GM12878 (cell line): ENCODE results near the gene SULT1A1. TPM values are rescaled to one million over a fixed set of nuclear protein-coding genes. Genes with fewer than 3 reads are reported as not detected.

Experiments
- ATAC-seq: fragments of 200-7000 bp; cut with Tn5 transposase; 3 replicates; pipeline ENCODE4 v1.9.1; 2020; ENCODE audit warnings: mild to moderate bottlenecking, moderate library complexity
- BruUV-seq: library from RNA; stranded (reverse); fragments of 400-500 nt; replicated peaks from 2 replicates; lab custom pipeline; 2021; lab: Mats Ljungman, UMichigan
- CTCF ChIA-PET: fragments of 300-600 bp; sonication (Branson Sonifier 250); formaldehyde crosslinking; extraction: SDS; loops from one replicate; lab custom pipeline; 2021; ENCODE audit warnings: inconsistent platforms; lab: Yijun Ruan, JAX
- POLR2A ChIA-PET: fragments of 350-600 bp; formaldehyde crosslinking; extraction: SDS; loops from one replicate; lab custom pipeline; 2021; ENCODE audit warnings: inconsistent platforms; lab: Charles Lee
- RAD21 ChIA-PET: fragments of 300-600 bp; sonication (Branson Sonifier 250); formaldehyde crosslinking; loops from one replicate; lab custom pipeline; 2023; ENCODE audit warnings: antibody characterized with exemption; ENCODE audit not compliant: unreplicated experiment; lab: Charles Lee
- SMC1A ChIA-PET: fragments of 300-600 bp; sonication (Branson Sonifier 250); formaldehyde crosslinking; loops from one replicate; lab custom pipeline; 2023; ENCODE audit not compliant: unreplicated experiment, uncharacterized antibody; lab: Charles Lee
- DNase-seq: peaks from one replicate; pipeline ENCODE4 v3.0.0-alpha.2; 2011; ENCODE audit warnings: low read depth, low spot score
- FAIRE-seq: peaks from 3 replicates; lab custom pipeline; 2011; peaks lifted over from hg19 to GRCh38; lab: Jason Lieb, UNC
- H2AFZ ChIP-seq: 2 replicates; pipeline ENCODE4 v1.6.0; 2011; ENCODE audit warnings: low read depth, low read length, control low read depth; ENCODE audit not compliant: control insufficient read depth
- H3K27ac ChIP-seq: 2 replicates; pipeline ENCODE4 v1.5.1; 2011; ENCODE audit warnings: control low read depth; ENCODE audit not compliant: control insufficient read depth, insufficient read depth
- H3K27me3 ChIP-seq, 2 experiments: replicated peaks in 1 of 2; 2 replicates each; pipeline versions ENCODE4 v1.6.0 to v1.6.1; 2011; ENCODE audit warnings: low read length in 1 of 2; ENCODE audit not compliant: control insufficient read depth in 2 of 2, insufficient read depth in 2 of 2
- H3K36me3 ChIP-seq, 2 experiments: 2 replicates each; pipeline ENCODE4 v1.5.1; 2011; ENCODE audit warnings: low read length in 1 of 2; ENCODE audit not compliant: control insufficient read depth in 2 of 2, insufficient read depth in 2 of 2
- H3K4me1 ChIP-seq: 2 replicates; pipeline ENCODE4 v1.6.1; 2011; ENCODE audit warnings: mild to moderate bottlenecking, low read length, moderate library complexity, mixed read lengths; ENCODE audit not compliant: control insufficient read depth, insufficient read depth
- H3K4me2 ChIP-seq: 2 replicates; pipeline ENCODE4 v1.6.0; 2011; ENCODE audit warnings: control low read depth; ENCODE audit not compliant: control insufficient read depth, insufficient read depth
- H3K4me3 ChIP-seq: fragments of 200-600 bp; sonication (generic); 2 replicates; pipeline ENCODE4 v1.5.1; 2016
- H3K79me2 ChIP-seq: 2 replicates; pipeline ENCODE4 v1.6.0; 2011; ENCODE audit warnings: low read length; ENCODE audit not compliant: control insufficient read depth, insufficient read depth
- H3K9ac ChIP-seq: 2 replicates; pipeline ENCODE4 v1.8.0; 2011; ENCODE audit warnings: low read length, control low read depth, mixed read lengths; ENCODE audit not compliant: control insufficient read depth, insufficient read depth
- H3K9me3 ChIP-seq: replicated peaks from 3 replicates; pipeline ENCODE4 v1.5.1; 2011; ENCODE audit warnings: mild to moderate bottlenecking, low read length; ENCODE audit not compliant: control insufficient read depth, insufficient read depth
- H4K20me1 ChIP-seq: 2 replicates; pipeline ENCODE4 v1.6.0; 2011; ENCODE audit not compliant: control insufficient read depth, insufficient read depth
- ASH2L ChIP-seq: fragments of 300-600, 200-600 bp; sonication (generic); IDR thresholded peaks from 2 replicates; pipeline ENCODE4 v1.6.1; 2017; ENCODE audit warnings: low read depth, mild to moderate bottlenecking, borderline replicate concordance
- ATF7 ChIP-seq: fragments of 450-650 bp; IDR thresholded peaks from 2 replicates; pipeline ENCODE4 v1.6.1; 2016; ENCODE audit warnings: low read depth, mild to moderate bottlenecking
- BHLHE40 ChIP-seq, 2 experiments: fragments of 450-650 bp in 1 of 2; IDR thresholded peaks; 2 replicates each; pipeline ENCODE4 v1.6.1; 2011 to 2017; ENCODE audit warnings: low read depth in 2 of 2, borderline replicate concordance in 1 of 2, improper control_type of control experiment in 1 of 2, low read length in 1 of 2, mild to moderate bottlenecking in 1 of 2
- BRCA1 ChIP-seq: IDR thresholded peaks from 2 replicates; pipeline ENCODE4 v1.6.1; 2011; ENCODE audit warnings: low read depth, low read length, improper control_type of control experiment
- IKZF1 ChIP-seq: fragments of 450-650 bp; conservative IDR thresholded peaks from 2 replicates; pipeline ENCODE4 v1.6.1; 2017; ENCODE audit warnings: antibody characterized with exemption, mild to moderate bottlenecking
- JUNB ChIP-seq: IDR thresholded peaks from 2 replicates; pipeline ENCODE4 v1.6.1; 2016; ENCODE audit warnings: antibody characterized with exemption, mild to moderate bottlenecking
- KAT2A ChIP-seq: conservative IDR thresholded peaks from 2 replicates; pipeline ENCODE4 v1.6.1; 2011; ENCODE audit warnings: low read depth, low read length; ENCODE audit not compliant: control insufficient read depth
- KLF5 ChIP-seq: fragments of 450-650 bp; IDR thresholded peaks from 2 replicates; pipeline ENCODE4 v1.6.1; 2014; ENCODE audit warnings: mild to moderate bottlenecking; ENCODE audit not compliant: partially characterized antibody
- POU2F2 ChIP-seq: IDR thresholded peaks from 3 replicates; pipeline ENCODE4 v1.6.1; 2011; ENCODE audit warnings: low read depth, mild to moderate bottlenecking, low read length, borderline replicate concordance
- RELB ChIP-seq: fragments of 450-650 bp; IDR thresholded peaks from 2 replicates; pipeline ENCODE4 v1.6.1; 2017; ENCODE audit warnings: low read depth, mild to moderate bottlenecking, moderate library complexity
- RFX5 ChIP-seq: IDR thresholded peaks from 2 replicates; pipeline ENCODE4 v1.6.1; 2011; ENCODE audit warnings: low read depth, low read length, improper control_type of control experiment
- SPI1 ChIP-seq: IDR thresholded peaks from 2 replicates; pipeline ENCODE4 v1.6.1; 2011; ENCODE audit warnings: low read depth, mild to moderate bottlenecking, low read length, moderate library complexity, borderline replicate concordance; ENCODE audit not compliant: insufficient read depth
- SUPT20H ChIP-seq: IDR thresholded peaks from 2 replicates; pipeline ENCODE4 v1.6.1; 2011; ENCODE audit warnings: low read depth, mild to moderate bottlenecking, low read length, moderate library complexity, borderline replicate concordance; ENCODE audit not compliant: control insufficient read depth
- ZNF24 ChIP-seq: fragments of 450-650 bp; IDR thresholded peaks from 2 replicates; pipeline ENCODE4 v1.6.1; 2017; ENCODE audit warnings: antibody characterized with exemption, mild to moderate bottlenecking
- WGBS: methylation state at CpG from one replicate; pipeline ENCODE4 v1.1.6; 2016; ENCODE audit warnings: low lambda C conversion rate; ENCODE audit not compliant: insufficient replicate concordance, insufficient coverage; ENCODE audit errors: missing lambda C conversion rate; 5-methylcytosine and 5-hydroxymethylcytosine counted together
- in situ Hi-C: fragments of 300-500 bp; cut with MboI; formaldehyde crosslinking; loops from 9 replicates; pipeline ENCODE4 v1.14.3; 2018; ENCODE audit warnings: mixed read lengths
- intact Hi-C: fragments of 100-400 bp; cut with micrococcal nuclease; formaldehyde crosslinking; loops from one replicate; pipeline ENCODE4 v1.14.2; 2022; ENCODE audit not compliant: unreplicated experiment
- polyA plus RNA-seq, 11 experiments: library from polyadenylated mRNA; depleted of rRNA in 4 of 11; unstranded in 6 of 11; stranded (reverse) in 5 of 11; fragments of >200 nt; fragmentation: Nextera tagmentation in 4 of 11; fragmentation: Illumina TruSeq in 1 of 11; extraction: Ambion mirVana in 4 of 11; extraction: Trizol in 1 of 11; gene quantifications; 1 replicate in 1 of 11; 2 replicates in 10 of 11; pipeline versions ENCODE4 v1.2.1 to v1.2.3, GENCODE V29; 2011 to 2016; ENCODE audit warnings: inconsistent platforms in 2 of 11, missing spikeins in 2 of 11, low read depth in 1 of 11
- total RNA-seq, 4 experiments: library from RNA; depleted of rRNA in 3 of 4; stranded (reverse); fragments of >200 nt in 3 of 4; fragmentation: Illumina TruSeq in 1 of 4; extraction: Trizol in 1 of 4; gene quantifications; 2 replicates each; pipeline versions ENCODE4 v1.2.1 to v1.2.3, GENCODE V29; 2013 to 2021

The SULT1A1 gene
- total and polyA plus RNA-seq, 10 of the 15 experiments (the other 5 are each of a cell fraction or from before 2014, with no cell fraction given), result 0.03 to 1.5 (median 0.76) TPM; not detected in 1

- WGBS, result 98% methylated on average over 3 of the region's 3 CpGs
- intact Hi-C loops, result no loop called here
- in situ Hi-C loops, result no loop called here
- H3K4me1 ChIP-seq, result no peaks in the 10 kb centered on the region; the same call in 1 of the 2 replicates
- no peak overlapping the region for H3K27ac ChIP-seq
- H4K20me1 ChIP-seq, result no peaks in the 10 kb centered on the region
- no peak overlapping the region for H3K4me3 ChIP-seq
- ATAC-seq, result no peak
- ChIA-PET CTCF (interaction anchor here (1.3 kb wide), 1 partner anchor 14 kb away, joined by 3 read pairs; no protein-coding TSS in a partner anchor), SMC1A (interaction anchor here (0.6 kb wide), 1 partner anchor 73 kb away, joined by 3 read pairs; no protein-coding TSS in a partner anchor), POLR2A (no interaction called here), RAD21 (no interaction called here)
- no peak overlapping the region for H2AFZ ChIP-seq
- no peaks in the 10 kb centered on the region for H3K27me3 ChIP-seq
- no peaks in the 10 kb centered on the region for H3K79me2 ChIP-seq
- H3K4me2 ChIP-seq, result no peak overlapping the region
- peaks cover 8 to 16% of the 10 kb centered on the region in 2 experiments; a peak in 3 of 4 replicates for H3K36me3 ChIP-seq
- DNase-seq, result no peak
- TF ChIP-seq KAT2A, result no peak
- BruUV-seq, result no TSS peak
- no peak for FAIRE-seq
- H3K9me3 ChIP-seq, result no peaks in the 10 kb centered on the region
- no peak overlapping the region for H3K9ac ChIP-seq
Measured at GRCh38 chr16:28586466-28586865, 23.4 kb downstream of the SULT1A1 start.

GRCh38 chr16:28585674-28586073 lies 24.2 kb downstream of the SULT1A1 start:
- WGBS, result 85% methylated on average over 11 of the region's 11 CpGs
- SMC1A ChIA-PET, result interaction anchor here (0.6 kb wide), 1 partner anchor 72 kb away, joined by 3 read pairs; no protein-coding TSS in a partner anchor
- CTCF ChIA-PET, result interaction anchor here (1.3 kb wide), 1 partner anchor 13 kb away, joined by 3 read pairs; no protein-coding TSS in a partner anchor
- no peak for DNase-seq
- Histone ChIP-seq H3K9ac (no peak overlapping the region), H3K4me3 (no peak overlapping the region), H3K4me2 (no peak overlapping the region), H2AFZ (no peak overlapping the region), H3K9me3 (no peaks in the 10 kb centered on the region), H3K4me1 (no peaks in the 10 kb centered on the region; the same call in 1 of the 2 replicates), H3K79me2 (no peaks in the 10 kb centered on the region), H4K20me1 (no peaks in the 10 kb centered on the region), H3K27me3 (no peaks in the 10 kb centered on the region), H3K36me3 (peaks cover 8 to 11% of the 10 kb centered on the region in 2 experiments; a peak in 3 of 4 replicates), H3K27ac (no peak overlapping the region)
- BruUV-seq, result no TSS peak
- no peak for FAIRE-seq
- ATAC-seq, result no peak
- in situ Hi-C loops (no loop called here), intact Hi-C loops (no loop called here)
- RAD21 ChIA-PET, result no interaction called here
- POLR2A ChIA-PET, result no interaction called here
- TF ChIP-seq SUPT20H, result no peak
- TF ChIP-seq POU2F2, result no peak
- no peak for TF ChIP-seq ASH2L
- no peak for TF ChIP-seq SPI1
- TF ChIP-seq RFX5, result no peak
- TF ChIP-seq IKZF1, result no peak
- TF ChIP-seq JUNB, result no peak
- TF ChIP-seq ZNF24, result no peak
- TF ChIP-seq KLF5, result no peak
- no peak for TF ChIP-seq BHLHE40 (IDR thresholded peaks at IDR 0.05; ENCODE audit: borderline replicate concordance in 1 of 2, low read depth in 2 of 2, low read length in 1 of 2)
- no peak for TF ChIP-seq BRCA1
- no peak for TF ChIP-seq ATF7
- TF ChIP-seq RELB, result no peak
